Activated CD4-positive, alpha-beta T cell treated with anti-CD3 and anti-CD28 coated beads, Interleukin-2, Interleukin-4, amounts not matched to agents 100 ng/mL and 50 ng/mL, durations not matched to agents 16 hours and 8 hours (primary cell): ENCODE results near the gene ZNF496.
"Not testable (repeated sequence)": the region's sequence is repeated elsewhere in the genome, so short reads cannot be mapped to it uniquely, and the experiment has no call there.

ENCODE experiments used
- DNase-seq: peaks from one replicate; pipeline ENCODE4 v3.0.0-alpha.2; 2020; ENCODE audit warnings: low spot score

Gene ZNF496

DNA sequence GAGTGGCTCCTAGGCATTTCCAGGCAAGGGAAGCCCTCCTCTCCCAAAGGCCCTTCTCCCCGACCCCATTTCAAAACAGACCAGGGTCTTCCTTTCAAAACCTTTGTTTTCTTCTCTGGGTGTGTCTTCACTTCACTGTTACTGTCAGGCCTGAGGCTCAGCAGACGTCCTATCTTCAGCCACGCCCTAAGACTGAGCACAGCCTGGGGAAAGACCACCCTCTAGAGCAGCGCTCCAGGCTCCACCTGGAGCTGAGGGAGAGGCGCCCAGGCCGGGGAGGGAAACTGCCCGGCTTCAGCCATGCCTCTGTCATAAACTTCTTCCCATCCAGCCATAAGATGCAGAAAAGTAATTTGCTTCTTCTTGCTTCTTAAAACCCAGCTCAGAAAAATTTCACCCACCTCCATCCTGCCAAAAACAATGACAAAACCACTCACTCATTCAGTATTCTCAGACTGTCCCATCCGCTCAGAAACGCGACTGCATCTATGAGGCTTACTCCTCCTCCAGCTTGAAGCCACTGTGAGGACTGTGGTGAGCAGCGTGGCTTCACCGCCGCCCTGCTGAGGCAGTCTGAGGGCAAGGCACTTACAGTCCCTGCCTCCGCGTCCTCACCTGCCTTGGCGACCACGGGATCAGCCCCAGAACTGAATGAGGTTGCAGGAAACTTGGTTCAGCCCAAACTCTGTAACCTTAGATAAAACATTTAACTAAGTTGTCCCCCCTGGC is 39.7 kb downstream of the ZNF496 start:
- DNase-seq: no peak

DNA sequence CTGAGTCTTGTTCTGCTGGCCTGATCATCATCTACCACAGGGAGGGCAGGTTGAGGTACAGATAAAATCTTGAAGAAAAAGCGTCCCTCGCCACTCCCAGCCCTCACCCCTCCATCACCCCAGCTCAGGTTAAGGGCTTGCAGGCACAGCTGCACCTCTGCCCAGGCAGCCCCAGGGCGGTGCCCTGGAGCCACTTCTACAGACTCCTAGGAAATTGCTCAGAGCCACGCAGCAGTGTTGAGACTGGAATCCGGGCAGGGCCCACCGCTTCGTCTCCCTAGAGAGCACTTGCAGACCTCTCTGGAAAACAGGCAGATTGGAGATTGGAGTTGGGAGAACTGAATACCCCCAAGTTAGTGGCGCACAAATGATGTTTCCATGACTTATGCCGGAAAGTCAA is 40.5 kb downstream of the ZNF496 start:
- DNase-seq: no peak

DNA sequence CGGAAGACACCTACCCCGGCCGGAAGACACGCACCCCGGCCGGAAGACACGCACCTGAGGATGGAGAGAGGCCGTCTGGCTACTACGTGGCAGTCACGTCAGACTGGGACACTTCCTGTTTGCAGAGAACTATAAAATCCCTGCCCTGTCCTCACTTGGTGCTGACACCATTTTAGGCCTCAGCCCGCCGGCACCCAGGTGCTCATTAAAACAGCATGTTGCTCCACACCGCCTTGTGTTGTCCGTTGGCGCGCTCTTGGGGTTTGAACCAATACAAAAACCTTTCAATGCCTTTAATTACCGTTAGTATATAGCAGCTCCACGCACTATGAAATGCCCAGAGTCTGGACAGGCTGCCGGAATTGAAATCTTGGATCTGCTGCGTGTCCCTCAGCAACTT is 41.1 kb downstream of the ZNF496 start:
- DNase-seq: no peak

DNA sequence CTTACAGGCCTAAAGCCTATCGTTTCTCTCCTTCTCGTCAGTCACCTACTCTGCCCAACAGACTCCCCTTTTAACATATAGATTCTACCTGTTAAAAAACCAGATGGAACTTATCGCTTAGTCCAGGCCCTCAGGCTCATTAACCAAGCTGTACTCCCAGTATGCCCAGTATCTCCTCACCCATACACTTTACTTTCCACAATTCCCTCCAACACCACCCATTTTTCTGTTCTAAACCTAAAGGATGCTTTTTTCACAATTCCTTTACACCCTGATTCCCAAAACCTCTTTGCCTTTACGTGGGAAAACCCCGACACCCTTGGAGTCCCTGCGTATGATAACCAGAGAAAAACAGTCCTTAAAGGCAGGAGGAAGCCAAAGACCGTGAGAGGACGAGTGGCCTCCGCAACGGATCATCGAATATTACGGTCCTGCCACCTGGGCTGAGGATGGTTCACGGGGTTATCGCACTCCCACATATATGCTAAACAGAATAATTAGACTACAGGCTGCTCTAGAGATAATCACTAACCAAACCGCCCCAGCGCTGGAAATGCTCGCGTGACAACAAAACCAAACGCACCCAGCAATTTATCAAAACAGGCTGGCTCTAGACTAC is 42.3 kb downstream of the ZNF496 start:
- DNase-seq: not testable (repeated sequence)

DNA sequence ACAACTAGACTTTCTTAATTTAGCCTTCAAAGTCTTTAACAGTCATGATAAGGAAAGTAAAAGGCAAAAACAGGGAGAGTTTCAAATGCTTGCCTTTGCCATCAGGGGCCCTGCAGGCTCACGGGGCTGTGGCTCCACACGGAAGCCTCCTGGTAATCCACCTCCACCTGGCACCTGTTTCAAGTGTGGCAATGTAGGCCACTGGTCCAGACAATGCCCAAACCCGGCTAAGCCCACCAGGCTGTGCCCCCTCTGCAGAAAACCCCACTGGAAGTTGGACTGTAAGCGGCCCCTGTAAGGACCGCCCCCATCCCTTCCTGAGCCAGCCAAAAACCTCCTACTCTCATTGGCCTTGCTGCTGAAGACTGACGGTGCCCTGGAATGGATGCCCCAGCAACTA is 43.3 kb downstream of the ZNF496 start:
- no peak for DNase-seq

DNA sequence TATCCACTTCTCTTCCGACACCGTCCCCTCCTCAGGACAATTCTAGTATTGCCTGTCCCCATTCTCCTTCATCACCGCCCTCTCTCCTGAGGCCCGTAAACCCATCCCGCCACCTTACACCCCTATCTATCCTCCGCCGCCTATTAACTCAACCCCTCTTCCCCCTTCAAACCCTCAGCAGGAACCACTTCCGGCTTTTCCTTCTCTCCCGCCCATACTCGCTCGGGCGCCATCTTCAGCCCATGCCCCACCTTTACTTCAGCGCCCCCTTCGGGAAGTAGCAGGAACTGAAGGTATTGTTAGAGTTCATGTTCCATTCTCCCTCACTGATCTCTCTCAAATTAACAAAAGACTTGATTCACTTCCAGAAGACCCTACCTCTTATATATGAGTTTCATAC is 44.2 kb downstream of the ZNF496 start:
- DNase-seq: no peak

DNA sequence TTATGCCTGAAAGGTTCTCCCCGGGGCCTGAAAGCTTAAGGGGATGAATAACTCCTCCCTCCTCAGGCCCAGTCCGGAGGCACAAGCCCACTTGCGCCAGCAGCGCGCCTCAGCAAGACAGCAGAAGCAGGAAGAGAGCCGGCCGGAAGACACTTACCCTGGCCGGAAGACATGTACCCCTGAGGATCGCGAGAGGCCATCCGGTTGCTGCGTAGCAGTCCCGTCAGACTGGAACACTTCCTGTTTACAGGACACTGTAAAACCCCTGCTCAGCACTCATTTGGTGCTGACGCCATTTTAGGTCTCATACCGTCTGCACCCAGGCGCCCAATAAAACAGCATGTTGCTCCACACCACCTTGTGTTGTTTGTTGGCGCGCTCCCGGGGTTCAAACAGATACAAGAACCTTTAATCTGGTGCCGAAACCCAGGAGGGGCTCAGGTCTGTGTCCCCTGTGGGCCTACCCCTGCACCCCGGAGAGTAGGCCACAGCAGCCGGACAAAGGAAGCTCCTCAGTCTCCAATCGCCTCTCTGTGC is 45.5 kb downstream of the ZNF496 start:
- no peak for DNase-seq

DNA sequence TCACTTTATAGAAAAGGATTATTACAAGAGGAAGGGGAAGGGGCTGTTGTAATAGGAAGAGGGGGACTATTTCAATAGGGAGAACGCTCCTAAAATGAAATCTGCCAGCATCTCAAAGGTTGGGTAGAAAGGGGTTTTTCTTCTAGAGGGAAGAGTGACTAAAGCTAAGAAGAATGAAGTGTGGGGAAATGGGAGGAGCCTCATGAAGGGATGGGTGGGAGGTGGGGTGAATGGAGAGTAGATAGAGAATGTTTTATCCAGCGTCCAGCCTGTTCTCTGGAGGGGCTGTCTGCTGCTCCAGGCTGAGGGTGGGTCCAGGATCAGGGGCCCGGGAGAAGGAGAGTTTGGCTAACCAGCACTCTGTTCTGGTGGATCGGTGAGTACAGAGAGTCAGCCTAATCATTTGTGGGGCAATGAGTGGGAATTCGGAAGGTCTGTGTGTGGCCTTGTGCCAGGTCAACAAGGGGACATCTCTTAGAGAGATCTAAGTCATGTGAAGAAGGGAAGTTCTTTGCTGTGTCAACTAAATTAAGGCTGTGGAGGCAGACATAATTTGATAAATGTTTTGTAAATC is 50.6 kb downstream of the ZNF496 start:
- DNase-seq: no peak

DNA sequence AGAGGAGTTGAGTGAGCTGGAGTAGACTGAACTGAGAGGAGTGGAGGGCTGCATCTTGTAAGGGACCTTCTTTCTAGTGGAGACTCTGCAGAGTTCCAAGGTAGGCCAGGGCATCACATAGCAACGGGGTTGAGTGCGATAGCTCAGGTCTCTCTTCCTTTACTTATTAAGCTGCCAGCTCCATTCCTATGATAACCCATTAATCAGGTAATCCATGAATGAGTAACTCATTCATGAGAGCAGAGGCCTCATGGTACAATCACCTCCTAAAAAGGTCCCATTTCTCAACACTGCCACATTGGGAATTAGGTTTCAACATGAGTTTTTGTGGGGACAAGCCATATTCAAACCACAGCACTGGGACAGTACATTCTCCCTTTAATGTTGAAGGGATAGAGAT is 54.5 kb downstream of the ZNF496 start:
- no peak for DNase-seq

DNA sequence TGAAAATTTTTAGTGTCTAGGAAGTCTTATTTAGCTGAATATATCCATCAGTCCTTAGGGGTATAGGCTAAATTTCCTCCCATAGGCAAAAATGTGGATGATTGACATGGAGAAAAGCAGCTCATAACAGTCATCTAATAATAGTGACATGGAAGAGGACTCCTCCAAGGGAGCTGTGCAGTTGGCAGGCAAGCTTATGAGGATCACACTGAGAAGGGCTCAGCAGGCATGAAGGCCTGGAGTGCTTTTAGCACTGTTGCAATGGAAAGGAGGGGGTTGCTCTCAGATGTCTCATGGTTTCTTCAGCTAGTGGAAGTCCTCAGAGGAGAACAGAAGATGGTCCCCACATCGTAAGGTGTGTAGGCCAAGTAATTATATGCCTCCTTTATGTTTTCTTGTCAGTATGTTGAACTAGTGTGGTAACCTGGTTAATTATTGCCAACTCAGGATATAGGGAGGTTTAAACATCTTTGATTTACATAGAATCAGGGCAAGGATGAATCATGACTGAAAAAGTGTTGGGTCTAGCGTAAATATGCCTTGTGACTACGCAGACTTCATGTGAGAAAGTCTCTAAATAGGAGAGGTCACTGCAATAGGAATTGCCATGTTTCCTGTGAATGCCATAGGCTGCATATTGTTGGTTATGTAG is 56.9 kb downstream of the ZNF496 start:
- DNase-seq: no peak

DNA sequence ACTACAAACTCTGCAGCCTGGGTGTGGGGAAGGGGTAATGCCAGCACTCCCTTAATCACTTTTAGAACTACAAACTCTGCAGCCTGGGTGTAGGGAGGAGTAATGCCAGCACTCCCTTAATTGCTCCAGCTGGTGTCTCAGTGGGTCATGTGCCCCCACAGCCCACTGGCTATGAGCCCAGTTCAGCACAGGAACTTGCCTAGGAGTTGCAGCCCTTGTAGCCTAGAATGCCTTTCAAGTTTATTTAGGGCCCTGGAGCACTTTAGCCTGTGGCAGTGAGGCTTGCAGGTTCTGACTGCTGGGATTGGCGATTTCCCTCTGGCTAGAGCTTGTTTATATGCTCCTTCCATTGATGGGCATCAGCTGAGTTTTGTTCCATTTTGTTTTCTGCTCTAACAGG is 58.7 kb downstream of the ZNF496 start:
- no peak for DNase-seq

DNA sequence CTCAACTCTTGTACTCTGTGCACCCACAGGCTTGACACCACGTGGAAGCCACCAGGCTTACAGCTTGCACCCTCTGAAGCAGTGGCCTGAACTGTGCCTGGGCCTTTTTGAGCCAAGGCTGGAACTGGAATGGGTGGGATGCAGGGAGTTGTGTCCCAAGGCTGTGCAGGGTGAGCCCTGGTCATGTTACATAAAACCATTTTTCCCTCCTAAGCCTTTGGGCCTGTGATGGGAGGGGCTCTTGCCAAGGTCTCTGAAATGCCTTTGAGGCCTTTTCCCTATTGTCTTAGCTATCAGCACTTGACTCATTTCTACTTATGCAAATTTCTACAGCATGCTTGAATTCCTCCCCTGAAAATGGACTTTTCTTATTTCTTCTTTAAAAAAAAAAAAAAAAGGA is 61.7 kb downstream of the ZNF496 start:
- DNase-seq: no peak

DNA sequence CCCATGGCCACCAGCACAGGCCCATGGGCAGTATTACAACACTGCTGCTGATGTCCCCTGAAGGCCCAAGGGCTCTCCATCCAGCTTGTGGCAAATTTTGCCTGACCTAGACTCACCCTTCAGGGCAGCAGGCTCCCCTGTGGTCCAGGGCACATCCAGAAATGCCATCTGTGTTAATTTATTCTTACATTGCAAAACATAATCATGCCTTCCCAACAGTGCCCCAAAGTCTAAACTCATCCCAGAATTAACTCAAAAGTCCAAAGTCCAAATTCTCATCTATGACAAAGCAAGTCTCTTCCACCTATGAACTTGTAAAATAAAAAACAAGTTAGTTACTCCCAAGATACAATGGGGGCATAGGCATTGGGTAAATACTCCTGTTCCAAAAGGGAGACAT is 62.5 kb downstream of the ZNF496 start:
- DNase-seq: no peak

DNA sequence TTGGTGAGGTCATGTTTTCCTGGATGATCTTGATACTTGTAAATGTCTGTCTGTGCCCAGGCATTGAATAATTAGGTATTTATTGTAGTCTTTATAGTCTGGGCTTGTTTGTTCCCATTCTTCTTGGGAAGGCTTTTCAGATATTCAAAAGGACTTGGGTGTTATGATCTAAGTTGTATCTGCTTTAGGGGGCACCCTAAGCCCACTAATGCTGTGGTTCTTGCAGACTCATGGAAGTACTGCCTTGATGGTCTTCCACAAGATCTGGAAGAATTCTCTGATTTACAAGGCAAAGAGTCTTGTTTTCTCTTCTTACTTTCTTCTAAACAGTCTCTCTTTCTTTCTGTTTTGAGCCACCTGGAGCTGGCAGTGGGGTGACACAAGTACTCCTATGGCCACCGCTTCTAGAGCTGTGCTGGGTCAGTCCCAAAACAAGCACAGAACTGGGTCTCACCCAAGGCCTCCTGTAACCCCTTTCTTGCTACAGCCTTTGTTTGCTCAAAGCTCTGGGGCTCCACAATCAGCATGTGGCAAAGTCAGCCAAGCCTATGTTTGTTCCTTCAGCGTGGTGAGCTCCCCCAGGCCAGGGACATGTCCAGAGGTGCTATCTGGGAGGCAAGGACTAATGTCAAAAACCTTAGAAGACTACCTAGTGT is 63.1 kb downstream of the ZNF496 start:
- no peak for DNase-seq

DNA sequence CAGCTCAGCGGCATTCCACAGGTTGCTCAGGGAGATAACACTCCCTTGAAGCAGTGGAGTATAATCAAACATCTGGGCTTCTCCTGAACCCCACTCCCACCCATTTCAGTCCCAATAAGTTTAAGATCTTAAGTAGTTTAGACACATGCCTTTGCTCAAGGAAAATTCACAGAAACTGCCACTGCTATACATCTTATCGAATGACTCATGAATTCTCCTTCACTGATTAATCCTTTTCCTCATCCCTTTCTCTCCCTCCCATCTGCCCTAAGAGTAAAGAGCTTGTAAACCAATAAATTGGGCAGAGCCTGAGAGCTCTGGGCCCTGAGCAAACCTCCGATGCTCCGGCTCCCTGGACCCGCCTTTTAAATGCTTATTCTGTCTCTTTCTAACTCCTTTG is 65.6 kb downstream of the ZNF496 start:
- no peak for DNase-seq

DNA sequence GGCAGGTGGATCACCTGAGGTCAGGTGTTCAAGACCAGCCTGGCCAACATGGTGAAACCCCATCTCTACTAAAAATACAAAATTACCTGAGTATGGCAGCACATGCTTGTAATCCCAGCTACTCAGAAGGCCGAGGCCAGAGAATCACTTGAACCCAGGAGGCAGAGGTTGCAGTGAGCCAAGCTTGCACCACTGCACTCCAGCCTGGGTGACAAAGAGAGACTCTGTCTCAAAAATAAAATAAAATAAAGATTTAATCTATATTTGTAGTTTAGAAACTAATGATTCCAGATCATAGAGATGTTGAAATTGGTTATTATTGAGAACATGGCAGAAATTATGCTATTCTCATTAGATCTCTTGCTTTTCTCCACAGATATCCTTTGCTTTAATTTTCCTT is 75.9 kb downstream of the ZNF496 start, which contains the start of gene VN1R5:
Gene VN1R5 (plus strand): TSS at position 301 of the 400 bp plus-strand sequence.
- DNase-seq: not testable (repeated sequence)

DNA sequence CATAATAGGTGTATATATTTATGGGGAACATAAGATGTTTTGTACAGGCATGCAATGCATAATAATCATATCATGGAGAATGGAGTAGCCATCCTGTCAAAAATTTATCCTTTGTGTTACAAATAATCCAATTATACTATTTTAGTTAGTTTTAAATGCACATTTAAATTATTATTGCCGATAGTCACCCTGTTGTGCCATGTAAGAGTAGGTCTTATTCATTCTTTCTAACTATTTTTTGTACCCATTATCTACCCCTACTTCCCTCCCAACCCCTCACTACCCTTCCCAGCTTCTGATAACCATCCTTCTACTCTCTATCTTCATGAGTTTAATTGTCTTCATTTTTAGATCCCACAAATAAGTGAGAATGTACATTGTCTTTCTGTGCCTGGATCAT is 84.1 kb downstream of the ZNF496 start:
- no peak for DNase-seq
